G401.6 (cell line): ENCODE results near the gene TNS3.

Experiments used
- FAIRE-seq: peaks from 2 replicates; lab custom pipeline; 2012; peaks lifted over from hg19 to GRCh38; lab: Jason Lieb, UNC

TNS3 gene

GRCh38 chr7:47540053-47540386 lies 41.9 kb downstream of the TNS3 start:
- FAIRE-seq, result no peak

GRCh38 chr7:47539398-47540052 lies 42.4 kb downstream of the TNS3 start:
- no peak for FAIRE-seq

GRCh38 chr7:47538846-47539311 lies 43.0 kb downstream of the TNS3 start:
- FAIRE-seq, result no peak

- no peak for FAIRE-seq
These were observed 43.9 kb downstream of the TNS3 start for GRCh38 chr7:47537716-47538675.

GRCh38 chr7:47536661-47537611 lies 45.0 kb downstream of the TNS3 start:
- no peak for FAIRE-seq

- no peak for FAIRE-seq
These were observed 45.9 kb downstream of the TNS3 start for GRCh38 chr7:47535704-47536628.

- no peak for FAIRE-seq
These were observed 46.7 kb downstream of the TNS3 start for GRCh38 chr7:47535035-47535703.

- FAIRE-seq, result peak; percentile 91
These were observed 47.4 kb downstream of the TNS3 start for GRCh38 chr7:47534322-47535034.

- no peak for FAIRE-seq
These were observed 50.1 kb downstream of the TNS3 start for GRCh38 chr7:47531584-47532492.

- FAIRE-seq, result peak; percentile 13
These were observed 51.9 kb downstream of the TNS3 start for GRCh38 chr7:47529826-47530555.

- FAIRE-seq, result no peak
These were observed 52.5 kb downstream of the TNS3 start for GRCh38 chr7:47529405-47529804.

- FAIRE-seq, result no peak
These were observed 53.4 kb downstream of the TNS3 start for GRCh38 chr7:47528471-47528870.

GRCh38 chr7:47526466-47526865 lies 55.4 kb downstream of the TNS3 start:
- no peak for FAIRE-seq

GRCh38 chr7:47525066-47525623 lies 56.8 kb downstream of the TNS3 start:
- no peak for FAIRE-seq

- FAIRE-seq, result no peak
These were observed 58.5 kb downstream of the TNS3 start for GRCh38 chr7:47523401-47523800.

GRCh38 chr7:47521816-47522561 lies 59.9 kb downstream of the TNS3 start:
- FAIRE-seq, result no peak
